Liver (tissue), 3 donors: ENCODE results near the gene BEND3.

Experiments used
- CTCF ChIP-seq: fragments of 150-350 bp; IDR thresholded peaks from 2 replicates; pipeline ENCODE4 v1.5.1; 2017; ENCODE audit warnings: improper control_type of control experiment, low read depth, low read length; ENCODE audit not compliant: missing input control
- TAF1 ChIP-seq: conservative IDR thresholded peaks from 2 replicates; pipeline ENCODE4 v1.6.1; 2016; ENCODE audit warnings: antibody characterized with exemption, mild to moderate bottlenecking
- YY1 ChIP-seq: IDR thresholded peaks from 2 replicates; pipeline ENCODE4 v1.6.1; 2016; ENCODE audit warnings: antibody characterized with exemption, mild to moderate bottlenecking
- TF ChIP-seq, protein P1 (sequence below): IDR thresholded peaks from 2 replicates; pipeline ENCODE4 v1.6.1; 2016; ENCODE audit warnings: antibody characterized with exemption, mild to moderate bottlenecking
- donor health status: healthy.
- donor health status: healthy.

DNA sequence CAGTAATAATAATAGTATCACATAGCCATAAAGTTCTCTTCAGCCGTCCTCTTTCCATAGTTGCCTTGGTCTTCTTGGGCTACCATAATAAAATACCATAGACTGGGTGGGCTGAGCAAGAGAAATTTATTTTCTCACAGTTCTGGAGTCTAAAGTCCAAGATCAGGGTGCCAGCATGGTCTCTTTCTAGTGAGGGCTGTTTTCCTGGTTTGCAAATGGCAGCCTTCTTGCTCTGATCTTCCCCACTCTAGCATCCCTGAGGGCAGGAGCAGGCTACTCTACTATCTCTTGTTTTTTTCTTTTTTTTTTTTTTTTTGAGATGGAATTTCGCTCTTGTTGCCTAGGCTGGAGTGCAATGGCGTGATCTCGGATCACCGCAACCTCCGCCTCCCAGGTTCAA lies 8.2 kb upstream of the BEND3 start:
- TF ChIP-seq CTCF (no peak), YY1 (no peak), TAF1 (no peak)
- TF ChIP-seq, protein P1, sequence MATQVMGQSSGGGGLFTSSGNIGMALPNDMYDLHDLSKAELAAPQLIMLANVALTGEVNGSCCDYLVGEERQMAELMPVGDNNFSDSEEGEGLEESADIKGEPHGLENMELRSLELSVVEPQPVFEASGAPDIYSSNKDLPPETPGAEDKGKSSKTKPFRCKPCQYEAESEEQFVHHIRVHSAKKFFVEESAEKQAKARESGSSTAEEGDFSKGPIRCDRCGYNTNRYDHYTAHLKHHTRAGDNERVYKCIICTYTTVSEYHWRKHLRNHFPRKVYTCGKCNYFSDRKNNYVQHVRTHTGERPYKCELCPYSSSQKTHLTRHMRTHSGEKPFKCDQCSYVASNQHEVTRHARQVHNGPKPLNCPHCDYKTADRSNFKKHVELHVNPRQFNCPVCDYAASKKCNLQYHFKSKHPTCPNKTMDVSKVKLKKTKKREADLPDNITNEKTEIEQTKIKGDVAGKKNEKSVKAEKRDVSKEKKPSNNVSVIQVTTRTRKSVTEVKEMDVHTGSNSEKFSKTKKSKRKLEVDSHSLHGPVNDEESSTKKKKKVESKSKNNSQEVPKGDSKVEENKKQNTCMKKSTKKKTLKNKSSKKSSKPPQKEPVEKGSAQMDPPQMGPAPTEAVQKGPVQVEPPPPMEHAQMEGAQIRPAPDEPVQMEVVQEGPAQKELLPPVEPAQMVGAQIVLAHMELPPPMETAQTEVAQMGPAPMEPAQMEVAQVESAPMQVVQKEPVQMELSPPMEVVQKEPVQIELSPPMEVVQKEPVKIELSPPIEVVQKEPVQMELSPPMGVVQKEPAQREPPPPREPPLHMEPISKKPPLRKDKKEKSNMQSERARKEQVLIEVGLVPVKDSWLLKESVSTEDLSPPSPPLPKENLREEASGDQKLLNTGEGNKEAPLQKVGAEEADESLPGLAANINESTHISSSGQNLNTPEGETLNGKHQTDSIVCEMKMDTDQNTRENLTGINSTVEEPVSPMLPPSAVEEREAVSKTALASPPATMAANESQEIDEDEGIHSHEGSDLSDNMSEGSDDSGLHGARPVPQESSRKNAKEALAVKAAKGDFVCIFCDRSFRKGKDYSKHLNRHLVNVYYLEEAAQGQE = no peak
